Activated T-cell treated with anti-CD3 and anti-CD28 coated beads for 4 hours (primary cell): ENCODE measurements around the gene SLC16A1.

ENCODE experiments used
- DNase-seq: peaks from one replicate; pipeline ENCODE4 v3.0.0-alpha.2; 2020

SLC16A1 gene

GRCh38 chr1:112878321-112878720 is 77.7 kb downstream of the SLC16A1 start:
- DNase-seq = no peak

GRCh38 chr1:112877750-112878149 is 78.2 kb downstream of the SLC16A1 start:
- no peak for DNase-seq

DNA sequence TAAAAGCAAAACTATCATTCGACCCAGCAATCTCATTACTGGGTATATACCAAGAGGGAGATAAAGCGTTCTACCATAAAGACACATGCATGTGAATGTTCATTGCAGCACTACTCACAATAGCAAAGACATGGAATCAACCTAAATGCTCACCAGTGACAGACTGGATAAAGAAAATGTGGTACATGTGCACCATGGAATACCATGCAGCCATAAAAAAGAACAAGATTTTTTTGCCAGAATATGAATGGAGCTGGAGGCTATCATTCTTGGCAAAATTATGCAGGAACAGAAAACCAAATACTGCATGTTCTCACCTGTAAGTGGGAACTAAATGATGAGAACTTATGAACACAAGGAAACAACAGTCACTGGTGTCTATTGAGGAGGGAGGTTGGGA is 79.7 kb downstream of the SLC16A1 start:
- DNase-seq = no peak

- no peak for DNase-seq
These were observed 83.4 kb downstream of the SLC16A1 start for GRCh38 chr1:112872551-112872962.

DNA sequence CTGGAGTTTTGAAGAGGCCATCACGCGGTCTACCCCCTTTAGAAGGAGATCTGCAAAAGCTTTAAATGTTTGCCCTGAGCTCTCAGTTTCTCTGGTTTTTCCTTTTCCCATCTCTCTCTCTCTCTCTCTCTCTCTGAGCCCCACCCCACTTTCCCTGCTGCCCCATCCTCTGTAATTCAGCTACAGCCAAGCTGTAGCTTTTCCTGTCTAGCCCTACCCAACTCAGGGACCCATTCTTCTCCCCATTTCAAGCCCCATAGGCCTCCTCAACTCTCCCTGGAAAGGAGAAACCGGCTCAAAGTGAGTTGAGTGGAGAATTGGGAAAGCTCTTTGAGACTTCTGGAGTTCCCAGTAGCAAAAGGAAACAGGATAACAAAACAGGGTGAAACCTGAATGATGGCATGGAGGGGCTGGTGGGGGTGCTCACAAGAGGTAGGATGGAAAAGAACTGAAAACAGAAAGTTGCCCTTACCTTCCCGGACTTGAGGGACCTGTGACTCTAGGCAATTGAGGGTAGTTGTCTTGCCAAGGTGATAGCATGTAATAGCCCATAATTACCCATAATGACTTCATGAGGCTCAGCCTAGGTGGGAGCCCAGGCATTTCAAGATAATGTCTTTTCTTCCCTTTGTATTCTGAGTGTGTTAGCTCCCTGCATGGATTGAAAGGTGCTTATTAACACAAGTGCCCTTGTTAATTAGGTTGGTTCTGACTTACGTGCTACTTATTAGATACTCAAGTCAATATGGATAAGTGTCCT is 84.9 kb downstream of the SLC16A1 start:
- DNase-seq = no peak

GRCh38 chr1:112869895-112870294 is 86.1 kb downstream of the SLC16A1 start:
- no peak for DNase-seq

- no peak for DNase-seq
These were observed 87.8 kb downstream of the SLC16A1 start for GRCh38 chr1:112868191-112868590.

GRCh38 chr1:112866981-112867380 is 89.0 kb downstream of the SLC16A1 start:
- DNase-seq = no peak

GRCh38 chr1:112866151-112866550 is 89.8 kb downstream of the SLC16A1 start:
- DNase-seq = no peak

GRCh38 chr1:112862753-112863426 is 93.1 kb downstream of the SLC16A1 start:
- no peak for DNase-seq
